GM12865 (cell line): ENCODE results near the gene MACF1.
"Not testable (repeated sequence)": the region's sequence is repeated elsewhere in the genome, so short reads cannot be mapped to it uniquely, and the experiment has no call there.

ENCODE experiments used
- DNase-seq: peaks from one replicate; pipeline ENCODE4 v3.0.0; 2010; ENCODE audit warnings: low read depth
- H3K4me3 ChIP-seq: 2 replicates; pipeline ENCODE4 v1.5.1; 2011; ENCODE audit warnings: mild to moderate bottlenecking, low read depth, low read length, control low read depth
- CTCF ChIP-seq: IDR thresholded peaks from 2 replicates; pipeline ENCODE4 v1.5.1; 2011; ENCODE audit warnings: low read length, control low read depth, low read depth, inconsistent platforms; ENCODE audit not compliant: insufficient read depth; ENCODE audit errors: missing control alignments

The MACF1 gene

GRCh38 chr1:39485046-39485803 is 280.7 kb downstream of the MACF1 start:
- TF ChIP-seq CTCF: no peak
- no peak for DNase-seq
- H3K4me3 ChIP-seq: no peak overlapping the region

- DNase-seq: no peak
- TF ChIP-seq CTCF: no peak
- H3K4me3 ChIP-seq: no peak overlapping the region
Observed at GRCh38 chr1:39488012-39488545, 283.6 kb downstream of the MACF1 start.

GRCh38 chr1:39488793-39489566 is 284.5 kb downstream of the MACF1 start:
- no peak overlapping the region for H3K4me3 ChIP-seq
- TF ChIP-seq CTCF: no peak
- no peak for DNase-seq

- DNase-seq: no peak
- H3K4me3 ChIP-seq: no peak overlapping the region
Observed at GRCh38 chr1:39489567-39490239, 285.2 kb downstream of the MACF1 start.

GRCh38 chr1:39490596-39491145 is 286.2 kb downstream of the MACF1 start:
- no peak for DNase-seq
- peak overlapping the region; percentile 44; the same call in 1 of the 2 replicates for H3K4me3 ChIP-seq
- no peak for TF ChIP-seq CTCF

More at GRCh38 chr1:39489567-39490239, 285.2 kb downstream of the MACF1 start:
- TF ChIP-seq CTCF: no peak

- TF ChIP-seq CTCF: no peak
- peak; percentile 82 for DNase-seq
- peak within 1 kb of the TSS; percentile 51 for H3K4me3 ChIP-seq
Observed at GRCh38 chr1:39491146-39491921, 286.8 kb downstream of the MACF1 start, which contains the start of gene BMP8A. TSS of gene BMP8A (plus strand) at chr1:39491636. CDS start at chr1:39491992, 356 bp downstream.

- H3K4me3 ChIP-seq, DNase-seq: not testable (repeated sequence)
Observed at GRCh38 chr1:39492118-39493042, 287.9 kb downstream of the MACF1 start.

GRCh38 chr1:39493043-39493810 is 288.7 kb downstream of the MACF1 start:
- H3K4me3 ChIP-seq, DNase-seq: not testable (repeated sequence)
